ENCODE data around the gene LYRM4.

- TF ChIP-seq CTCF (IDR thresholded peaks at IDR 0.05 in 4 of 5, conservative IDR thresholded peaks at IDR 0.05 in 1 of 5), result no peak
- TF ChIP-seq POLR2A (IDR thresholded peaks at IDR 0.05), result no peak
These were observed 186.8 kb downstream of the LYRM4 start for GRCh38 chr6:5073992-5074391.

All from gastrocnemius medialis (tissue), 4 donors.